T-helper 1 cell treated with Interleukin-12 subunit alpha and Interleukin-12 subunit beta and Interleukin-4 antibody, amounts not matched to agents 30 ng/mL and 1 ng/mL, for 36 hours (primary cell): ENCODE results near the gene ZNF503. TPM values are rescaled to one million over a fixed set of nuclear protein-coding genes. Genes with fewer than 3 reads are reported as not detected.
"Not testable (repeated sequence)": the region's sequence is repeated elsewhere in the genome, so short reads cannot be mapped to it uniquely, and the experiment has no call there.

Source experiments
- intact Hi-C: fragments of 100-400 bp; cut with micrococcal nuclease; formaldehyde crosslinking; loops from one replicate; pipeline ENCODE4 v1.15.1; 2024
- total RNA-seq: library from RNA; stranded (reverse); gene quantifications from 2 replicates; pipeline ENCODE4 v1.2.3, GENCODE V29; 2022

The ZNF503 gene
- total RNA-seq, 1 donor from 2014 or later: not detected

DNA sequence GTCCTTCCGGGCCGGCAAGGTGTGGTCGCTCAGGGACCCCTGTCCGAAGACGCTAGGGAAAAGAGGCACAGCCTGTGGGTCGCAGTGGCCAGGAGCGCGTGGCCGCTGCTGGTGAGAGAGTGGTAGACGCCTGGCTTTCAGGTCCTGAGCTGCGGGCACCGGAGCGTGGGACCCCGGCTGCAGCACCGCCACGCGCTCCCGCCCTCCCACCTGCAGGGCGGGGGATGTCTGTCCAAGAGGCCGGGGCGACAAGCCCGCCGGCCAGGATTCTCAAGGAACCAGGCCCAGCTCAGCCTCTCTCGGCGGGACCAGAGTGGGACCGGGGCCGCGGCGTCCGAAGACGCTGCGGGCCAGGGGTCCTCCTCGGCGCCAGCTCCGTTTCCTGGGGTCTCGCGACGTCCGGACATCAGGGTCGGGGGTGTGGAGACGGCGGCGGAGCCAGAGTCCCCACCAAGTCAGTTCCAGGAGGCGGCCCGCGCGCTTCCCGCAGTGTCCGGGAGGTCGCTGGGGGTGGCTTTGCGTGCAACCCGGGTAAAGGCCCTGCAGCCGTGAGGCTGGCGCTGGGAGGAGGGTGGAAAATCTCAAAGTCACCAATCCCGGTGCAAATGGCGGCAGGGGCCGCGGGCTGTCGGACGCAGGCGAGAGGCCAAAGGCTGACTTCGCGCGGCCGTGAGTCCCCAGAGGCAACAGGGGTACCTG lies 5.5 kb downstream of the ZNF503 start:
- intact Hi-C loops: no loop called here

DNA sequence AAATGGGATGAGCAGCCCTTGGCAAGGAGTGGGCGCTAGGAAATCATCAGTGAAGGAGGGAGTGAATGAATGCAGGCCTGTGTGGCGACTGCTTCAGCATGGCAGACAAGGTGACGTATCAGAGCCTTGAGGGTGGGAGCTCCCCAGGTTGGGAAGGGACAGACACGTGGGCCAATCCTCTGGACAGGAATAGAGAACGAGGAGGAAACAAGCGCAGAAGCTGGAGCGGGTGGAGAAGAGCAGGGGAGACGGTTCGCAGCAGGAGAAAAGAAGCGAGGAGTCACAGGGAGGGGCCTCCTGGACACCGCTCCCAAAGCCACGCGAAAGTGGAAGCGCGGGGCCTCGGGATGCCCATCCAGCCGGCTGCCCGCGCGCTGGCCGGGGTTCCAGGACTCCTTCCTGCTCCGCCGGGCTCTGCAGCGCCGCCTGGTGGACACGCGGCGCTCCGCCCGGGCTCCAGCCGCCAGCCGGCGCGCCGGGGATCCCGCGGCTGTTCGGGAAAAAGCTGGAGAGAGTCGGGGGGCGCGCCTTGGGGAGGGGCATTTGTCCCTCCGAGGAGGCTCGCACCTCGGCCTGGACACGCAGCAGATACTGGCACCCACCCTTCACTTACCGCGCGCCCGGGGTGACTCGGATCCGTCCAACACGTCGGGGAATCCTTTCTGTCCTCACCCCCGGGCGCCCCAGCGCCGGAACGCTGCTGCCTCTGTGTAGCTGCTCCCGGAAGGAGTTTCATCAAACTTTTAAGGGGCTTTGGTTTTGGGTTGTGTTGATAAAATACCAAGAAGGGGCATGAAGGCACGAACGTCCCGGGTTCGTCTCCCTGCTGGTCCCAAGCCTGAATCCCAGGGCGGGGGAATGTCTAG lies 6.3 kb downstream of the ZNF503 start:
- intact Hi-C loops: no loop called here

DNA sequence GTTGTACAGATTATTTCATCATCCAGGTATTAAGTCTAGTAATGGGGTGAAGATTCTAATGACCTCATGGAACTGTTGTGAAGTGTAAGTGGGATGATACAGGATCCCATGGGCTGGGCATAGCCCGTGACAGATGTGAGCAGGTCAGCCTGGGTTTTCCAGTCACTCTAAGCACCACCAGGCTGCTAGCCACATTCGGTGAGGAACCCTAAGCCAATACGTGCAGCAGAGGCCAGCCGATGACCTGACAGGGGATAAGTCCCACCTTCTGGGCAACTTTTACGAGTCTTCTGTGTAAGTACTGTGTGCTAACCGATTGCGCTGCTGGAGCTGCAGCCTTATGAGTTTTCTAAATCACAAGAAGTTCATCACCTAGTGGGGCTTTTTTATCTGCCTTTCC lies 7.3 kb downstream of the ZNF503 start:
- intact Hi-C loops: no loop called here

DNA sequence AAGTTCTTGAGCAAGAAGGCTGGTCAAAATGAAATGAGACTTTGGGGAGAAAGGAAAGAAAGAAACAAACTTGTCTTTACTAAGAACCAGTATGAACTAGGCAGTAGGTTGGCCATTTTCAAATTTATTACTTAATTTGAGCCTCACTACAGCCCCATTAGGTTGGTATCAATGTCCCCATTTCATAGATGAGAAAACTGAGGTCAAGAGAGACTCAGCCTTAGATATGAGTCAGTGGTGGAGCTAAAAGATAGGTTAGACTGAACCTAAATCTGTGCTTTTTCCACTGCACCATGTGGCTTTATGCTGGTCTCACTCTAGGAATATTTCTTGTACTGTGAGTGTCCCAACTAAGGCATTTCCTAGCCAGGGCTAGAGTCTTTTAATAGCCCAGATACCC lies 8.8 kb downstream of the ZNF503 start:
- intact Hi-C loops: no loop called here

DNA sequence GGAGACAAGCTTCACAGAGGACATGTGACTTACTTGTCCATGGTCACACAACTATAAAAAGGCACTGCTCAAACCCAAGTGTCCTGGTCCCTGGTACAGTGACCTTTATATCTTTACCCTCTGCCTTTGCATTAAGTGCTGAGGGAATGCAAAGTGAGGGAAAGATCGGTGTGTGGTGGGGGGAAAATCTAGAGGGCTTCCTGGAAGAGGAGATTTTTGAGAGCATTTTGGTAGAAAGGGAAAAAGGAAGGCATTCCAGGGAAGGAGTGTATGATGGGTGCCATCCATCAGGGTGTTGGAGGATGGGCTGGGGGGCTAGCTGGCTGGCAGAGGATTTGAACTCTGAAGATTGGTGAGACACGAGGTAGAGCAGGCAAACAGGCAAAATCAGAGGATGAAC lies 9.3 kb downstream of the ZNF503 start:
- intact Hi-C loops: no loop called here

DNA sequence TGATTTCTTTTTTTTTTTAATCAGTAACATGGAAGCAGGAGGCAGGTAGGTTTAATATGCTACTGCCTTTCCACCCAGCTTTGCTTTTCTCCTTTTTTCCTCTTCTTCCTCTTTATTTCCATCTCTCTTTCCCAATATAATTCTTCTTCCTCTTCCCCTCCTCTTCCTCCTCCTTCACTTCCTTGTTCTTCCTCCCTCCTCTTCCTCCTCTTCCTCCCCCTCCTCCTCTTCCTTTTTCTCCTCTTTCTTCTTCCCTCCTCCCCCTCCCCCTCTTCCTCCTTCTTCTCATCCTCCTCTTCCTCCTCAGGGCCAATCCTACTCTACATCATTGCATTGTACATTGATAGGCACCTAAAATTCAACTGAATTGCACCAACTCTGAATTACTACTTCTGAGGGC lies 11.4 kb downstream of the ZNF503 start:
- intact Hi-C loops: no loop called here

DNA sequence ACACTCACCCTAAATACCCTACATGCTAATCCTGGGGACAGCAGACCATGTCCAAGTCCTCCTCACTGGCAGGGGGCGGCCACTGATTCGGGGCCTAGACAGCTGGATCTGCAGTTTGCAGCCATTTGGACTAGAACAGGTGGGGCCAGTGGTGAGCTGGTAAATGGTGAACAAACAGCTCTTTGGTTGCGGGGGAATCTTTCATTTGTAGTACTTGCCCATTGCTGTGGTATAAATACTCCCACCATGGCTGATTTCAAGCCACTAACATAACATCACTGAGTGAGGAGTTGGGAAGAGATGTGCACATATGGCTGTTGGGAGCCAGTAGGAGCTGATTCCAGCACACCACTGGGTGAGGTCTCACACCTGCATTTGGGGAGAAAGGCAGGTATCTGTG lies 13.5 kb downstream of the ZNF503 start:
- intact Hi-C loops: loop anchor here (5.0 kb wide), 1 partner anchor 1159 kb away; no protein-coding TSS in a partner anchor

DNA sequence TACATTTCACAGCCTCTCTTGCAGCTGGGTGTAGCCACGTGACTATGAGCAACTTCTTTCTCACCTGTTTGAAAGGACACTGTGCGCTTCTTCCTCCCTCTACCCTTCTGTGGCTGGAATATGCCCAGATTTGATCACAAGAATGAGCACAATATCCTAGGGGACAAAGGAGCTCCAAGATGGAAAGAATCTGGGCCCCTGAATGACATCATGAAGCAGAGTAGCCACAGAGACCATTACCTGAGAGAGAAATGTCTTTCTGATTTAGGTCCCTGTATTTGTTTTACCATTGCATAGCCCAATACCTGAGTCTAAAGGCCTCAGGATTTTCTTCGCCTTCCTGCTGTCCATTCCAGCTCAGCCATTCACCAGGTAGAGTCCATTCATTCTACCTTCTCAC lies 15.4 kb downstream of the ZNF503 start:
- intact Hi-C loops: loop anchor here (5.0 kb wide), 1 partner anchor 1161 kb away; no protein-coding TSS in a partner anchor

DNA sequence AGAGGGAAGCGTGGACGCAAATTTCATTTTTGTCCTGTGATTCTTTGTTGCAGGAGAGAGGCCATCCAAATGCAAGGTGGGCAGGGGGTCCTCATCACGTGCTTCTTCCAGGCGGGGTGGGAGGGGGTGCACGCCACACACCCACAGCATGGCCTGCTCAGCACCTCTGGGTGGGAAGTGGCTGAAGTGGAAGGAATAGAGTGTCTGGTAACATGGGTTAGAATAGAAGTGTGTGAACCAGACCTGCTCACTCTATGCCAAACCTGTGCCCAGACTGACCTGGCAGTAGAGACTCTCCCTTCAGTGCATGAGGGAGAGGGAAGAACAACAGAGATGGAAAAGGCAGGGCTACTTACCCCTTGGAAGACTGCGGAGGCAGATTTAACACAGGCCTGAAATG lies 21.7 kb downstream of the ZNF503 start:
- intact Hi-C loops: no loop called here

DNA sequence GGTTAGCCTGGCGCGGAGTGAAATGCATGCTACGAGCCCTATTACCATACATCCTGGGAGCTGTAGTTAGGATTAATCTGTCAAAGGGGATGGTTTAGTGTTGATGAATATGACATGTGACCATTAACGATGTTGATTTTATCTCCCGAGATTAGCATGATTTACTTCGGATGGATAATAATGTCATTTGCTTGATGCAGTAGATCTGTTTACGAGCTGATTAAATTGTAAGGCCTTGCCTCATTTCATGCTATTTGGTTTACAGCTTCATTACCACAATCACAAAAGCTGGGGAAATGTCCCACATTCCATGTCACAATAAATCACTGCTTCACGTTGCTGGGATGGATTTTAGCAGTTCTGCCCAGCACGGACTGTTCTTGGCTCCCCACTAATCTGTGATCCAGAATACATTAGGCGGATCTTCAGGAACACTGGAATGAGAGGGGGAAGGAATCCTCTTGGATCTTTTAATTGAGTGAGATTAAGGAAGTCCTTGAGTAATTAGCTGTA lies 22.3 kb downstream of the ZNF503 start:
- intact Hi-C loops: no loop called here

DNA sequence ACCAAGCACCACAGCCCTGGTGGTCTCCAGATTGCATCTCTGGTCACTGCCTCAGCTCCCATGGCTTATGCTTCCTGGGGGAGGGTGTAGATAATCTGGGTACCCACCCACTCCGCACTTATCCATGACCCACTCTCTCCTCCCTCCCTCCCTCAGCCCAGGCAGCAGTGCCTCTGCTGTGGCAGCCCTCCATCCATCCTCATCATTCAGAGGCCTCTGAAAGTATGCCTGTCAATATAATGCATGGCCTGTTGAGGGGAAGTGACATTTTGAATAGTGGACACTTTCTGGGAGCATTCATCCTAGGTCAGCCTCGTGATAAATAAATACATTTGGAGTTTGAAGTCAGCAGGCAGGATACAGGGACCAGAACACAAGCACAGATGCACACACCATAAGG lies 23.2 kb downstream of the ZNF503 start:
- intact Hi-C loops: no loop called here

DNA sequence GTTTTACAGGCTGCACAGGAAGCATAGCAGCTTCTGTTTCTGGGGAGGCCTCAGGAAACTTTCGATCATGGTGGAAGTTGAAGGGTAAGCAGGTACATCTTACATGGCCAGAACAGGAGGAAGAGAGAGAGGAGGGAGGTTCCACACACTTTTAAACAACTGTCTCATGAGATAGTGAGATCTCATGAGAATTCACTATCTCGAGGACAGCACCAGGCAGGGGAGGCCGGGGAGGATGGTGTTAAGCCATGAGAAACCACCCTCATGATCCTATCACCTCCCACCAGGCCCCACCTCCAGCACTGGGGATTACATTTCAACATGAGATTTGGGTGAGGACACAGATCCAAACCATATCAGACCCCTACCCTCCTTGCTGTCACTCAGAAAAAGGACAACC lies 23.7 kb downstream of the ZNF503 start:
- intact Hi-C loops: no loop called here

DNA sequence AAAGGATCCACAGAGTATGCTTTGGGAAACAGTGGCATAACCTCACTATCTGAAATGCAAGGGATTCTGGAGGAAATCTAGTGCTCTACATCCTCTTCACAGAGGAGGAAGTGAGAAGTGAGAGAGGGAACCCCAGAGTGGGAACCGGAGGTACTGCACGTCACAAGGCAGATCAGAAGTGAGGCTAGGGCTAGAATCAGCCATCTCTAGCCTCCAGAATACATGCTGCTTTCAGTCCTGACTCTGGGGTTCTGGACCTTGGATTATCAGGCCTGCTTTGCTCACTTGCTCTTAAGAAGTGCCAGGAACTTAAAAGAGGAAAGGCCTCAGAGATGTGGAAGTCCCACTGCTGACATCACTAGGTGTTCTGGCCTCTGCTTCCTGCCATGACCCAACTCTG lies 25.7 kb downstream of the ZNF503 start:
- intact Hi-C loops: no loop called here

DNA sequence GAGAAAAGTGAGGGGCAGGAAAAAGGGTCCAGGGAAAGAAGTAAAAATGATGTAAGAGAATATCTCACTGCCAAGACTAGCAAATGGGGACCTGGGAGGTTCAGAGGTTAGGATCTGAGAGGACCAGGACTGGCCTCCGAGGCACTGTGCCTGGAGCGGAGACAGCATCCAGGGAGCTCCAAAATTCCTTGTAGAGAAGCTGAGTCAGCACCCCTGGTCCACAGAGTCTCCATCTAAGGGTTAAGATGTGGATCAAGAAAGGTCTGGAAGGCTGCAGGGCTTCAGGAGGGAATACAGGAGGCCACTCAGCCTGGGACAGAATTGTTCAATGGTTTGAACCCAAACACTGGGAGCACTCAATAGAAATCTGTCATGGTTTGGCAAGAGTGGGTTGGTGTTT lies 30.6 kb downstream of the ZNF503 start:
- intact Hi-C loops: no loop called here

DNA sequence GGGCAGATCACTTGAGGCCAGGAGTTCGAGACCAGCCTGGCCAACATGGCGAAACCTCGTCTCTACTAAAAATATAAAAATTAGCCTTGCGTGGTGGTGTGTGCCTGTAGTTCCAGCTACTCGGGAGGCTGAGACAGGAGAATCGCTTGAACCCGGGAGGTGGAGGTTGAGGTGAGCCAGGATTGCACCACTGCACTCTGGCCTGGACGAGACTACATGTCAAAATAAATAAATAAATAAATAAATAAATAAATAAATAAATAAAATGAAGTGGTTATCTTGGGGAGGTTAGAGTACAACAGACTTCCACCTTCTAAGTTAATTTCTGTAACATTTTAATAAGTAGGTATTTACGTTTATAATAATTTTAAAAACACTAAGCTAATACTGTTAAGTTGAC lies 31.7 kb downstream of the ZNF503 start:
- intact Hi-C loops: not testable (repeated sequence)

DNA sequence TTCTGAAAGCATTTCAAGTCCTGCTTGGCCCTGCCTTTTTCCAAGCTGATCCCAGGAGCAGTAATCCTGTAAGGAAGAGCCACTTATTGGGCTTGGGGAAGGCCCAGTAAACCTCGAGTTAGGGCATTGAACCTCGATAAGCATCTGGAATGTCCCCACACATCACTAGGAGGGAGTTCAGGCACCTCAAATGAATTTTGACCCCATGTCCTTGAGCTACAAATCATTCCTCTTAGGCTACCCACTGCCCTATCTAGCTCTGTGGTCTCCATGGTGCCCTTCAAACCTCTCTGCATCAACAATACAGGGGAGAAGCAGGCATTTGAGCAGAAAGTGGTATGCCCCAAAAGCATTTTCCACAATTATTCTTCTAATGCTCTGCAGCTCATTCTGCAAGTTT lies 33.7 kb downstream of the ZNF503 start:
- intact Hi-C loops: no loop called here

DNA sequence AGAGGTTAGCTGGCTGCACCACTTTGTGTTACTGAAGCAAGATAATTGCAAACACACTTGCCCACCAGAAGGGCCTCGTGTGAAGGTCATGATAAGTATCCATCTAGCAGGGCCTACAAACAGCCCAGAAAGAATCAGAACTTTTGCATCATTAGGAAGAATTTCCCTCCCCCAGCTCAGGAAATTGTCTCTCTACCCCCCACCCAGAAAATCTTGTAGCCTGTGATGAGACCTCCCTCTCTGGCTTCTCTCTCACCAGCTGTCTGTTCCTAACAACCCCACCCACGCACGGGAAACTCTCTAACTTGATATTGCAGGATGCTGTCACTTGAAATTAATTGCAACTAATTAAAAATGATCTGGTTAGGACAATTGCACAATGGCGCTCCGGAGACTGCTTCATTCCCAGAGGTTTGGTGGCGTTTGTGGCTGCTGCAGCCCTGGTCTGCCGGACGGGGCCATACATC lies 34.5 kb downstream of the ZNF503 start:
- intact Hi-C loops: no loop called here

DNA sequence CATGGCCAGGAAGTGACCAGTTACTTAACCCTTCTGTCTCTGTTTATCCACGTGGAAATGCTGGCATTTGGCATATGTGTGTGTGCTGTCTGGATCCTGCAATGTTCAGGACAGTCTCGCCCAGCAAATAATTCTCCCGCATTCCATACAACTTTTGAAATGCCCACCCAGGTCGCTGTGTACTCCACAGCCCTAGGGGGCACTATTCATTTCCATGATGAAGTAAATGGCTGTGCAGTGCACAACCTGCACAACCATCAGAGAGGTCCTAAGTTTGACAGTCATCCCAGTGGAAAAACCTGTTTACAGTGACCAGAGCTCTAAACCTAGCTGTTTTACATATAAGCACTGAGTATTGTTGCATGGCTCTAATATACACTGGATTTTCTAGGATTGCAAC lies 38.1 kb downstream of the ZNF503 start:
- intact Hi-C loops: no loop called here

DNA sequence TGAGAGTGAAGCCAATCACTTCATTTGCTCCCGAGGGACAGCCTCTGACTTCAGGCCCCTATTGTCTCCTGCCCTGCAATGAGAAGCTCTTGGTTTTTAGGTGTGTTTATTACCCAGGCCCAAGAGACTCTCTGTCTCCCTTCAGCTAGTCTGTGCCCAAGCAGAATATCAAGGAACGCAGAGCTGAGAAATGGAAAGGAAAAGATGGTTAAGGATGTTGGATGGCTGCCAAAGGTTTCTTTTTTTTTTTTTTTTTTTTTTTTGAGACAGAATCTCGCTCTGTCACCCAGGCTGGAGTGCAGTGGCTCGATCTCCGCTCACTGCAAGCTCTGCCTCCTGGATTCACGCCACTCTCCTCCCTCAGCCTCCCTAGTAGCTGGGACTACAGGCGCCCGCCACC lies 41.7 kb downstream of the ZNF503 start:
- intact Hi-C loops: not testable (repeated sequence)

DNA sequence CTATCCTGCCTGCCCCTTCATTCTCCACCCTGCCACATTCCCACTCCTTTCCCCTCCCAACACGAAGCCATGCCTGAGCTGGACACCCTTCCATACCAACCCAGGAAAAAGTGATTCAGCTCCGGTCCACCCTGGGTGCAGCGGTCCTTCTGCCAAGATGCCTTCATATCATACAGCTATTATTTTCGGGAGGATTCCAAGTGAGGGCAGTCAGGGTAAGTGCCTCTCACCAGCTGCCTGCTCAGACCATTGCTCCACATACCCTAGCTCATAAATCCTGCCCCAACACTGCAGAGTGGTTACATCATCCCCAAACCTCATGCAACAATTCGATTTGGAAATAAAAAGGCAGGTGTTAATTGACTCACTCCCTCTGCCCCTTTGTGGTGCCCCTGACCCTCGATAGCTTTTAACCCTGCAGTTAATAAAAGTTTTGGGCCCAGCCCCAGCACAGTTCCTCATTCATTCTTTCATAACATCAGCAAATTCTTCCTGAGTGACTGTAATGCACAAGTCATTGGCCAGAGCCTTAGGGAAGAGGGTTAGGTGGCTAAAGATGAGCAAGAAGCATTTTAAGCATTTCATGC lies 42.6 kb downstream of the ZNF503 start:
- intact Hi-C loops: no loop called here

DNA sequence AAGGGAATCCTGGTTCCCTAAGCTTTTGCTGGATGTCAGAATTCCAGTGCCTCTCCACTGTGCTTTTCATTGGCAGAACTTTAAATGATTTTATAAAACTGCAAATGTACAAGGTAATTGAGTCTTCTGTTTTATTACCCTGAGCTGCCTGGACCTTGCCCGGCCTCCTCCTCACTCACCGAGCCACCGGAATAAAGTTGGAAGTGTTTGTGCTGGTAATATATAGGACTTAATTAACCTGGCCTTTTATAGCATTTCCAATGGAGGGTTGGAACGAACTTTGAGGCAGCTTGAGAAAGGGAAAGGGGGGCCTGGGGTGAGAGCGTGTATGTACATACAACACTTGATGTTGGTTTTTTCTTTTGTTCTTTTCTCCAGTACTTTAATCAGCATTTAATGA lies 43.4 kb downstream of the ZNF503 start:
- intact Hi-C loops: no loop called here

DNA sequence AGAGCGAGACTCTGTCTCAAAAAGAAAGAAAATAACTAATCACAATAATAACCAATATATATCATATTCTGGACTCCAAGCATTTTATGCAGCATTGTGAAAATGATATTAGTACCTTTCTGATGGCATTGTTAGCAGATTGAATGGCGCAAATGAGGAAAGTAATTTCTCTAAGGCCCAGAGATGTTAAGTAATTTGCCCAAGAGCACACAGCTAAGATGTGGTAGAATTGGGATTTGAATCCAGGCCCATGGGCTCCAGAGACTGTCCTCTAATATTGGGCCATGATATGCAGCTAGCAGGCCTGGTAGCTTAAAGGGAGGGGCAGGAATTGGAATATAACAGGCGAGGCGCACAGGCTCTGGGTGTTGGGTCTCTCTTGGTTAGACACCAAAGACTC lies 44.1 kb downstream of the ZNF503 start:
- intact Hi-C loops: no loop called here
